Measurements from ENCODE around the gene IGFBP5. TPM values are rescaled to one million over a fixed set of nuclear protein-coding genes. Genes with fewer than 3 reads are reported as not detected.

IGFBP5 gene
- total and polyA plus RNA-seq, 10 donors: 5.0 to 114 (median 28.9) TPM

- no peak for DNase-seq
- WGBS, 5 donors: 83 to 94% (median 91%) methylated on average over 10 of the region's 10 CpGs
- Histone ChIP-seq H3K9me3 (no peaks in the 10 kb centered on the region), H3K4me3 (no peak overlapping the region), H3K27ac (no peak overlapping the region), H3K27me3 (replicated peaks in 1 of 7) (peaks cover 0 to 26% (median 0%) of the 10 kb centered on the region in 7 donors), H3K36me3 (peaks cover 0 to 6% (median 0%) of the 10 kb centered on the region in 6 donors), H3K4me1 (no peaks in the 10 kb centered on the region)
- no peak for TF ChIP-seq POLR2AphosphoS5 (IDR thresholded peaks at IDR 0.05)
- TF ChIP-seq POLR2A (IDR thresholded peaks at IDR 0.05): no peak
- TF ChIP-seq CTCF (IDR thresholded peaks at IDR 0.05 in 8 of 11, conservative IDR thresholded peaks at IDR 0.05 in 3 of 11): no peak
- intact Hi-C loops (cut with DNase I; ENCODE audit: low total_unique reads): no loop called here
These were observed 22.9 kb downstream of the IGFBP5 start for GRCh38 chr2:216672466-216672865.

- intact Hi-C loops (cut with DNase I; ENCODE audit: low total_unique reads): no loop called here
- DNase-seq: no peak
- TF ChIP-seq POLR2A (IDR thresholded peaks at IDR 0.05) (no peak), CTCF (IDR thresholded peaks at IDR 0.05 in 8 of 11, conservative IDR thresholded peaks at IDR 0.05 in 3 of 11) (no peak), POLR2AphosphoS5 (IDR thresholded peaks at IDR 0.05) (no peak)
- H3K27me3 ChIP-seq (replicated peaks in 1 of 7): peaks cover 0 to 20% (median 0%) of the 10 kb centered on the region in 7 donors
- no peaks in the 10 kb centered on the region for H3K4me1 ChIP-seq
- no peak overlapping the region for H3K27ac ChIP-seq
- WGBS, 5 donors: 81 to 94% (median 86%) methylated on average over 10 to 12 of the region's 12 CpGs
- no peak overlapping the region for H3K4me3 ChIP-seq
- no peaks in the 10 kb centered on the region for H3K9me3 ChIP-seq
- peaks cover 0 to under 1% (median 0%) of the 10 kb centered on the region in 6 donors for H3K36me3 ChIP-seq
These were observed 23.5 kb downstream of the IGFBP5 start for GRCh38 chr2:216671791-216672343.

- intact Hi-C loops (cut with DNase I; ENCODE audit: low total_unique reads): no loop called here
- Histone ChIP-seq H3K4me1 (peaks cover 0 to 5% (median 2%) of the 10 kb centered on the region in 6 donors), H3K36me3 (no peaks in the 10 kb centered on the region), H3K9me3 (no peaks in the 10 kb centered on the region), H3K27ac (no peak overlapping the region), H3K4me3 (no peak overlapping the region), H3K27me3 (replicated peaks in 1 of 7) (peaks cover 0 to 18% (median 0%) of the 10 kb centered on the region in 7 donors)
- 84 to 92% (median 90%) methylated on average over 10 to 11 of the region's 11 CpGs for WGBS, 5 donors
- no peak for DNase-seq
- TF ChIP-seq POLR2AphosphoS5 (IDR thresholded peaks at IDR 0.05) (no peak), CTCF (IDR thresholded peaks at IDR 0.05 in 8 of 11, conservative IDR thresholded peaks at IDR 0.05 in 3 of 11) (no peak)
These were observed 24.3 kb downstream of the IGFBP5 start for GRCh38 chr2:216671081-216671411.

GRCh38 chr2:216670266-216671080 is 24.9 kb downstream of the IGFBP5 start:
- Histone ChIP-seq H3K4me1 (peaks cover 0 to 11% (median 8%) of the 10 kb centered on the region in 6 donors), H3K9me3 (no peaks in the 10 kb centered on the region), H3K27me3 (replicated peaks in 1 of 7) (peaks cover 0 to 18% (median 0%) of the 10 kb centered on the region in 7 donors), H3K36me3 (no peaks in the 10 kb centered on the region), H3K27ac (no peak overlapping the region), H3K4me3 (no peak overlapping the region)
- no peak for DNase-seq
- TF ChIP-seq POLR2AphosphoS5 (IDR thresholded peaks at IDR 0.05): no peak
- TF ChIP-seq POLR2A (IDR thresholded peaks at IDR 0.05): no peak
- no peak for TF ChIP-seq CTCF (IDR thresholded peaks at IDR 0.05 in 8 of 11, conservative IDR thresholded peaks at IDR 0.05 in 3 of 11)
- intact Hi-C loops (cut with DNase I; ENCODE audit: low total_unique reads): no loop called here
- 60 to 65% (median 62%) methylated on average over 17 of the region's 17 CpGs for WGBS, 5 donors

Data from spleen (tissue), 11 donors.